MCF 10A (cell line): Measurements from ENCODE around the gene AUTS2. TPM values are rescaled to one million over a fixed set of nuclear protein-coding genes. Genes with fewer than 3 reads are reported as not detected.

ENCODE experiments used
- BruUV-seq: library from RNA; stranded (reverse); fragments of 400-500 nt; replicated peaks from 2 replicates; lab custom pipeline; 2021; lab: Mats Ljungman, UMichigan
- CTCF ChIA-PET: fragments of 300-600 bp; sonication (Branson Sonifier 250); formaldehyde crosslinking; extraction: SDS; loops from one replicate; lab custom pipeline; 2021; ENCODE audit warnings: antibody characterized with exemption, inconsistent platforms; lab: Yijun Ruan, JAX
- POLR2A ChIA-PET: fragments of 300-600, 350-650 bp; sonication (Branson Sonifier 250); formaldehyde crosslinking; extraction: SDS; loops from one replicate; lab custom pipeline; 2020; ENCODE audit warnings: antibody characterized with exemption, inconsistent platforms; lab: Yijun Ruan, JAX
- DNase-seq: peaks from one replicate; pipeline ENCODE4 v3.0.0-alpha.2; 2018; ENCODE audit not compliant: unreplicated experiment
- H3K27ac Mint-ChIP-seq: one replicate; pipeline ENCODE4 v1.8.0; 2022; ENCODE audit warnings: mild to moderate bottlenecking, low read depth, mixed read lengths; ENCODE audit not compliant: unreplicated experiment
- H3K27me3 Mint-ChIP-seq: one replicate; pipeline ENCODE4 v1.8.0; 2022; ENCODE audit warnings: mixed read lengths; ENCODE audit not compliant: insufficient read depth, unreplicated experiment
- H3K36me3 Mint-ChIP-seq: one replicate; pipeline ENCODE4 v1.8.0; 2022; ENCODE audit warnings: mild to moderate bottlenecking, moderate library complexity, mixed read lengths; ENCODE audit not compliant: insufficient read depth, unreplicated experiment
- H3K4me1 Mint-ChIP-seq: one replicate; pipeline ENCODE4 v1.8.0; 2022; ENCODE audit warnings: mixed read lengths; ENCODE audit not compliant: insufficient read depth, unreplicated experiment
- H3K4me3 Mint-ChIP-seq: one replicate; pipeline ENCODE4 v1.8.0; 2022; ENCODE audit warnings: mild to moderate bottlenecking, moderate library complexity, mixed read lengths; ENCODE audit not compliant: unreplicated experiment
- H3K9me3 Mint-ChIP-seq: one replicate; pipeline ENCODE4 v1.8.0; 2022; ENCODE audit warnings: mixed read lengths; ENCODE audit not compliant: unreplicated experiment
- CTCF ChIP-seq: fragments of 200-600 bp; IDR thresholded peaks from one replicate; pipeline ENCODE4 v1.8.0; 2022; ENCODE audit warnings: antibody characterized with exemption, mild to moderate bottlenecking; ENCODE audit not compliant: unreplicated experiment
- intact Hi-C: fragments of 100-400 bp; cut with micrococcal nuclease; formaldehyde crosslinking; loops from 2 replicates; pipeline ENCODE4 v1.14.1; 2022
- total RNA-seq: library from RNA; stranded (reverse); gene quantifications from 2 replicates; pipeline ENCODE4 v1.2.3, GENCODE V29; 2022

The AUTS2 gene
- total RNA-seq, 1 experiment from 2014 or later = 1.3 TPM

DNA sequence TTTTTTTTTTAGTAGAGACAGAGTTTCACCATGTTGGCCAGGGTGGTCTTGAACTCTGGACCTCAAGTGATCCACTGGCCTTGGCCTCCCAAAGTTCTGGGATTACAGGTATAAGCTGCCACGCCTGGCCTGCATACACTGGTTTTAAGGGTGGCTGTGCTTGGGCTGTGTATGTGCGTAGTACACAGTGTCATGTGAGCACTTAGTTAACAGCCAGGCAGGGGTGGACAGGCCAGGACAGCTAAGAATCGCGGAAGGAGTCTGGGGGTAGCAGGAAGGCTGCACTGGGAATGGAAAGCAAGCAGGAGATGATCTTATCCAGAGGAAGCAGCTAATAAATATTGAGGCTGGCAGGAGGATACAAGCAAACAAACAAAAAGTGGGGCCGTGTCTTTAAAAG, 1153.6 kb downstream of the AUTS2 start:
- Mint-ChIP-seq H3K27me3 (no peaks in the 10 kb centered on the region), H3K27ac (no peak overlapping the region), H3K4me1 (no peaks in the 10 kb centered on the region), H3K36me3 (no peaks in the 10 kb centered on the region), H3K9me3 (no peaks in the 10 kb centered on the region), H3K4me3 (no peak overlapping the region)
- no peak for TF ChIP-seq CTCF
- intact Hi-C loops = no loop called here
- DNase-seq = no peak
- ChIA-PET CTCF (interaction anchor here (0.6 kb wide), 1 partner anchor 615 kb away, joined by 3 read pairs; no protein-coding TSS in a partner anchor), POLR2A (no interaction called here)
- no TSS peak for BruUV-seq

DNA sequence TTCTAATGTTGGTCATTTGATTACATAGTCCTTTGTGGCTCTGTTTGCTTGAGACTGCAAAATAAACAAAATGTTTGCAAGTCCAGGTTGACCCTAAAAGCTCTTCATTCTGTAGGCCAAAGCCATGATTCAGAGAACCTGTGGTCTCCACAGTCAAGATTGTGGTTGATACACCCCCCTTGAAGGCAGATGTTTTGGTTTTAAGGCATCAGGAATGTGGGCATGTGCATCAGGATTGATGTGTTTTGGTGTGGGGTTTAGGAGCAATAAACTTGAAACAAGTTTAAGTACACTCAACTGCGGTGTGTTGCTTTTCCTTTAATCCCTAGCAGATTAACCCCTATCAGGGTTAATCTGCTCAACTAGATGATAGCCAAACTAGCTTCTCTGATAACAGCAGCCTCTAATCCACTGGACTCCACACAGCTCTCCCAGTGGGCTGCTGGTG, 1154.5 kb downstream of the AUTS2 start:
- no TSS peak for BruUV-seq
- Mint-ChIP-seq H3K36me3 (no peaks in the 10 kb centered on the region), H3K9me3 (no peaks in the 10 kb centered on the region), H3K4me1 (no peaks in the 10 kb centered on the region), H3K4me3 (no peak overlapping the region), H3K27ac (no peak overlapping the region), H3K27me3 (no peaks in the 10 kb centered on the region)
- CTCF ChIA-PET = no interaction called here
- TF ChIP-seq CTCF = no peak
- no peak for DNase-seq
- POLR2A ChIA-PET = no interaction called here
- intact Hi-C loops = no loop called here

DNA sequence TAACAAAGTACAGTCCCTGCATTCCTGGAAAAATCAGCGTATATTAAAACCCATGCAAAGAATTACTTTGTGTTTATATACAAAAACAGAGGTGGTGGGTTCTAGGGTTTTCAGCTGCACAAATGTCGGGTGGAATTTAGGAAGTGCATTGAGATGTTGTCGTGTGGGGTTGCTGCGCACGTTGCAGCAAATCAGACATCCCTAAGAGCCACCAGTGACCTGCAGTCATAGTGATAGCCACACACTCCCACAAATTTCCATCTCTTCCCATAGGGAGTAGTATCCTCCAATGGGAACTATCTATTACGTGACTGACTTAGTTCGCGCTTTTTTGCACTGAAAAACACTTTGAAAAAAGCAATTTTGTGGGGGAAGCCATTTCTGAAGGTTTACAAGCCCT, 1158.5 kb downstream of the AUTS2 start:
- Mint-ChIP-seq H3K4me3 (no peak overlapping the region), H3K36me3 (no peaks in the 10 kb centered on the region), H3K27me3 (no peaks in the 10 kb centered on the region), H3K9me3 (no peaks in the 10 kb centered on the region), H3K27ac (no peak overlapping the region), H3K4me1 (no peaks in the 10 kb centered on the region)
- intact Hi-C loops = no loop called here
- ChIA-PET CTCF (no interaction called here), POLR2A (interaction anchor here (0.7 kb wide), 1 partner anchor 18 kb away, joined by 3 read pairs; no protein-coding TSS in a partner anchor)
- no peak for DNase-seq
- TF ChIP-seq CTCF = no peak
- no TSS peak for BruUV-seq

DNA sequence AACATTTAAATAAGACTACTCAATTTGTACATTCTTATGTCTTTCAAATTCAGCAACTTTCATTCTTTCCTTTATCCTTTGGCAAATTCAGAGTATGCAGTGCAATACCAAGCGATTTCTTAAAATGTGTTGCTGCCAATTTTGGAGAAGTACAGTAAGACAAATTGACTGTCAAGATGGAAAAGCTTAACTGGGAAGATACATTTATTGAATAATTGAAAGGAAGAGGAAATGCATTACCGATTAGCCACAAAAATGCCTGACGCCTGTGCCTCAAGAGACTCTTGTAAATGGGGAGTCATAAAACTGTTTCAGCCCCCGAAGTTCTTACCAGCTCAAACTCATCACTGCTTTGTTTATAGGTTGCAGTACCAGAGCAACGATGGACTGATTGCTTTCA, 1160.4 kb downstream of the AUTS2 start:
- no peaks in the 10 kb centered on the region for H3K27me3 Mint-ChIP-seq
- no peak for DNase-seq
- no peak for TF ChIP-seq CTCF
- no peaks in the 10 kb centered on the region for H3K36me3 Mint-ChIP-seq
- no TSS peak for BruUV-seq
- H3K4me1 Mint-ChIP-seq = no peaks in the 10 kb centered on the region
- intact Hi-C loops = no loop called here
- H3K4me3 Mint-ChIP-seq = no peak overlapping the region
- no peak overlapping the region for H3K27ac Mint-ChIP-seq
- H3K9me3 Mint-ChIP-seq = no peaks in the 10 kb centered on the region
- ChIA-PET CTCF (no interaction called here), POLR2A (no interaction called here)
